ENCODE measurements around the gene PHRF1. TPM values are rescaled to one million over a fixed set of nuclear protein-coding genes. Genes with fewer than 3 reads are reported as not detected.
A peak's percentile ranks its signal among the peaks of the same experiment; 100 is the strongest.

The PHRF1 gene
- total and polyA plus RNA-seq, 9 of the 15 experiments (the other 6 are each of a cell fraction or from before 2014, with no cell fraction given) = 0.07 to 37.2 (median 7.7) TPM

GRCh38 chr11:641806-642370 is 65.6 kb downstream of the PHRF1 start:
- WGBS (ENCODE audit: insufficient coverage, low coverage, missing lambda C conversion rate) = 97% methylated on average over 14 of the region's 19 CpGs
- peak overlapping the region in 1 of 2 experiments; percentile 10; a peak in 1 of 4 replicates for H3K9ac ChIP-seq (ENCODE audit: insufficient read depth in 1 of 2, low read depth in 2 of 2, low read length in 2 of 2)
- TF ChIP-seq ARNT (IDR thresholded peaks at IDR 0.05) (no peak), HSF4 (CRISPR knock-in tag; IDR thresholded peaks at IDR 0.05; ENCODE audit: borderline replicate concordance) (no peak), STAG1 (CRISPR knock-in tag; IDR thresholded peaks at IDR 0.05; ENCODE audit: borderline replicate concordance) (no peak), RFX7 (CRISPR knock-in tag; IDR thresholded peaks at IDR 0.05) (no peak)
- POLR2A ChIA-PET = interaction anchor here (0.9 to 1.1 kb wide), 2 partner anchors 13 to 178 kb away, joined by 5 to 6 read pairs; no protein-coding TSS in a partner anchor
- CTCF ChIA-PET (ENCODE audit: low intra/inter-chr PET ratio) = no interaction called here
- H3K9me3 ChIP-seq (replicated peaks; ENCODE audit: control insufficient read depth, insufficient read depth, low read depth, low read length) = peaks cover 2% of the 10 kb centered on the region; the same call in 1 of the 2 replicates
- FAIRE-seq (no peak), ATAC-seq (no peak), DNase-seq (ENCODE audit: extremely low read depth in 1 of 4, low spot score in 3 of 4) (no peak)
- no peak overlapping the region for H3K4me2 ChIP-seq (ENCODE audit: insufficient read depth, low read length)
- no peak overlapping the region for H3K4me3 ChIP-seq
- intact Hi-C loops (cut with micrococcal nuclease) = no loop called here
- BruUV-seq (replicated peaks) = no TSS peak
- H3K36me3 ChIP-seq (ENCODE audit: control insufficient read depth, insufficient read depth, low read length) = peaks cover 62% of the 10 kb centered on the region; the same call in 2 of the 3 replicates
- no peaks in the 10 kb centered on the region for H3K79me2 ChIP-seq (ENCODE audit: control insufficient read depth, insufficient read depth, low read length)
- no peak overlapping the region for H2AFZ ChIP-seq (ENCODE audit: low read depth, low read length)
- in situ Hi-C loops (cut with MboI) = no loop called here
- no peaks in the 10 kb centered on the region for H3K27me3 ChIP-seq (ENCODE audit: control insufficient read depth in 2 of 2, insufficient read depth in 2 of 2, low read length in 2 of 2)
- H3K27ac ChIP-seq (ENCODE audit: extremely low read depth, low read depth, low read length) = no peak overlapping the region; the same call in 2 of the 3 replicates
- H4K20me1 ChIP-seq (replicated peaks; ENCODE audit: control insufficient read depth, insufficient read depth, low read length) = no peaks in the 10 kb centered on the region
- H3K4me1 ChIP-seq (replicated peaks in 1 of 2; ENCODE audit: control insufficient read depth in 2 of 2, insufficient read depth in 2 of 2, low read length in 2 of 2) = peaks cover 0 to 42% of the 10 kb centered on the region in 2 experiments; a peak in 2 of 5 replicates
- no peaks in the 10 kb centered on the region for H3K9me1 ChIP-seq (ENCODE audit: control insufficient read depth, insufficient read depth, low read length)

DNA sequence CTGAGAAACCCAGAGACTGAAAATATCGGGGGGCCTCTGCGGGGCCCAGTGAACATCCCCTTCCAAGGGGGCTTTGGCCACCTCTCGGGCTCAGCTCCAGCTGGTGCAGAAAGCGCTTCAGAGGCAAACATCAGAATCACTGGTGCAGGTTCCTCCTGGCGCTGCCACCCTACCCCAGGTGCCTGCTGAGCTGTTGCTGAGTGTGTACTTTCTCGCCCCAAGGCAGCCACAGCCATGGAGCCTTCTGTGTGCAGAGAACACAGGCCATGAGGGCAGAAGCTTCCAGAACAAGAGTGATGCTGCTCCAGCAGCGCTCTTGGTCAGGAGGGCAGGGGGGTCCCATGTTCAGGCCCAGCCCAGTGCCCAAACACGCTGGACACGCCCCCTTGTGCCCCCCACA is 67.1 kb downstream of the PHRF1 start:
- in situ Hi-C loops (cut with MboI) (no loop called here), intact Hi-C loops (cut with micrococcal nuclease) (no loop called here)
- no peak overlapping the region for H2AFZ ChIP-seq (ENCODE audit: low read depth, low read length)
- no peaks in the 10 kb centered on the region for H4K20me1 ChIP-seq (replicated peaks; ENCODE audit: control insufficient read depth, insufficient read depth, low read length)
- POLR2A ChIA-PET = interaction anchor here (0.7 to 0.9 kb wide), 2 partner anchors 9 to 11 kb away, joined by 3 to 4 read pairs; no protein-coding TSS in a partner anchor
- no TSS peak for BruUV-seq (replicated peaks)
- H3K27me3 ChIP-seq (ENCODE audit: control insufficient read depth in 2 of 2, insufficient read depth in 2 of 2, low read length in 2 of 2) = no peaks in the 10 kb centered on the region
- peaks cover 2% of the 10 kb centered on the region; the same call in 1 of the 2 replicates for H3K9me3 ChIP-seq (replicated peaks; ENCODE audit: control insufficient read depth, insufficient read depth, low read depth, low read length)
- 89% methylated on average over 9 of the region's 9 CpGs for WGBS (ENCODE audit: insufficient coverage, low coverage, missing lambda C conversion rate)
- H3K79me2 ChIP-seq (ENCODE audit: control insufficient read depth, insufficient read depth, low read length) = no peaks in the 10 kb centered on the region
- H3K9ac ChIP-seq (ENCODE audit: insufficient read depth in 1 of 2, low read depth in 2 of 2, low read length in 2 of 2) = no peak overlapping the region
- no peak for ATAC-seq
- H3K4me1 ChIP-seq (replicated peaks in 1 of 2; ENCODE audit: control insufficient read depth in 2 of 2, insufficient read depth in 2 of 2, low read length in 2 of 2) = peaks cover 0 to 34% of the 10 kb centered on the region in 2 experiments; a peak in 2 of 5 replicates
- H3K27ac ChIP-seq (ENCODE audit: extremely low read depth, low read depth, low read length) = no peak overlapping the region
- no peak for DNase-seq (ENCODE audit: extremely low read depth in 1 of 4, low spot score in 3 of 4)
- FAIRE-seq = no peak
- peaks cover 58% of the 10 kb centered on the region; the same call in 2 of the 3 replicates for H3K36me3 ChIP-seq (ENCODE audit: control insufficient read depth, insufficient read depth, low read length)
- TF ChIP-seq POLR2A (conservative IDR thresholded peaks at IDR 0.05) (peak; percentile 54; the same call in 1 of the 2 replicates), POLR2AphosphoS5 (IDR thresholded peaks at IDR 0.05; ENCODE audit: control insufficient read depth, insufficient read depth, low read depth, low read length) (peak; percentile 14; the same call in 1 of the 2 replicates)
- TF ChIP-seq, protein P1, sequence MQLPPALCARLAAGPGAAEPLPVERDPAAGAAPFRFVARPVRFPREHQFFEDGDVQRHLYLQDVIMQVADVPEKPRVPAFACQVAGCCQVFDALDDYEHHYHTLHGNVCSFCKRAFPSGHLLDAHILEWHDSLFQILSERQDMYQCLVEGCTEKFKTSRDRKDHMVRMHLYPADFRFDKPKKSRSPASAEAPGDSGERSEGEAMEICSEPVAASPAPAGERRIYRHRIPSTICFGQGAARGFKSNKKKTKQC (CRISPR knock-in tag; IDR thresholded peaks at IDR 0.05) = no peak
- no peak overlapping the region for H3K4me3 ChIP-seq
- CTCF ChIA-PET (ENCODE audit: low intra/inter-chr PET ratio) = no interaction called here
- no peak overlapping the region for H3K4me2 ChIP-seq (ENCODE audit: insufficient read depth, low read length)
- H3K9me1 ChIP-seq (ENCODE audit: control insufficient read depth, insufficient read depth, low read length) = no peaks in the 10 kb centered on the region

Data from K562 (cell line).